ENCODE results near the gene ZNF134. TPM values are rescaled to one million over a fixed set of nuclear protein-coding genes. Genes with fewer than 3 reads are reported as not detected.

Gene ZNF134
- total RNA-seq, 4 donors from 2014 or later, result 32.6 to 45.5 (median 37.3) TPM

- Histone ChIP-seq H3K27ac (no peak overlapping the region), H3K4me1 (peaks cover 7 to 8% of the 10 kb centered on the region in 2 donors), H3K27me3 (no peaks in the 10 kb centered on the region), H3K4me3 (replicated peaks in 1 of 3) (no peak overlapping the region), H3K9me3 (peaks cover 5% of the 10 kb centered on the region), H3K36me3 (peaks cover 45 to 47% of the 10 kb centered on the region in 2 donors)
- intact Hi-C loops (cut with DNase I), result no loop called here
- DNase-seq, result no peak
- no peak for TF ChIP-seq CTCF (IDR thresholded peaks at IDR 0.05)
- no peak for TF ChIP-seq POLR2A (IDR thresholded peaks at IDR 0.05)
Measured at GRCh38 chr19:57576661-57577060, 37.4 kb upstream of the ZNF134 start.

DNA sequence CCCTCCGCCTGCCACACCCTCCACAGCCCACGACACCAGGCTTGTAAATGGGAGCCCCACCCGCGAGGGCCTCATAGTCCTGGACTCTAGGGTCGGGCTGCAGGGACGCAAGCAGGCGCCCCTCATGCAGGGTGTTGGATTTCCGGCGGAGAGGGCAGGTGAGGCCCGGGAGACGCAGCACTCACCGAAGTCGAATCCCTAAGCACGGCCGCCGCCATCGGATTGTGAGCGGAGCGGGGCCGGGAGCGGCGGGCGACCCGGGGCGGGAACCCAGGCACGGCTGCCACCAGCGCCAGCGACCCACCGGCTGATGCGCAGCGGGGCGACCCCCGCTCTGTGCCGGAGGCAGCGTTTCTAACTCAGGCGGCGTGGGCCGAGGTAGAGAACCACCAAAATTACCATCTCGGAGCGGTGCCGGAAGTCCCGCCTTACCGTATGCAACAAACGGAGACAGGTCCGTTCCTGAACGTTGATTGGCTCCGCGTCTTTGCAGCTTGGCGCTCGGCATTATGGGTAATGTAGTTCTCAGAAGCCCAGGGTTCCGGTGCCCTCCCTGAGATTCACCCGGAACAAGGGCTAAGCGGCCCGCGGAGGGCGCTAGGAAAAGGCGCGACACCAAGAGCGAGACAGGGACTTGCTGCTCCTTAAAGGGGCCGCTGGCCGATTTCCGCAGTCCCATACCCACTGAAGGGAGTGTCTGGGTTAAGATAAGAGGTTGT lies 35.4 kb upstream of the ZNF134 start, which contains the start of gene ZNF416:
Gene ZNF416, minus strand, starts transcription at position 425 of the 719 bp plus-strand sequence. Its CDS starts 207 bp downstream, at position 218.
- H3K27me3 ChIP-seq, result no peaks in the 10 kb centered on the region
- intact Hi-C loops (cut with DNase I), result no loop called here
- TF ChIP-seq POLR2A (IDR thresholded peaks at IDR 0.05) (peak in 1 of 2 donors; percentile 40), CTCF (IDR thresholded peaks at IDR 0.05) (peak in 2 of 6 experiments; percentile 8 to 35)
- H3K4me1 ChIP-seq, result peaks cover 14 to 15% of the 10 kb centered on the region in 2 donors
- H3K9me3 ChIP-seq, result no peaks in the 10 kb centered on the region
- peak; percentile 98 for DNase-seq
- 0 to 1% methylated on average over 19 to 26 of the region's 62 CpGs for WGBS, 2 donors
- H3K36me3 ChIP-seq, result peaks cover 26 to 31% of the 10 kb centered on the region in 2 donors
- peak within 1 kb of the TSS in 2 of 3 donors; percentile 53 to 54 for H3K27ac ChIP-seq
- peak within 1 kb of the TSS; percentile 70 to 96 (median 86) for H3K4me3 ChIP-seq (replicated peaks in 1 of 3)

DNA sequence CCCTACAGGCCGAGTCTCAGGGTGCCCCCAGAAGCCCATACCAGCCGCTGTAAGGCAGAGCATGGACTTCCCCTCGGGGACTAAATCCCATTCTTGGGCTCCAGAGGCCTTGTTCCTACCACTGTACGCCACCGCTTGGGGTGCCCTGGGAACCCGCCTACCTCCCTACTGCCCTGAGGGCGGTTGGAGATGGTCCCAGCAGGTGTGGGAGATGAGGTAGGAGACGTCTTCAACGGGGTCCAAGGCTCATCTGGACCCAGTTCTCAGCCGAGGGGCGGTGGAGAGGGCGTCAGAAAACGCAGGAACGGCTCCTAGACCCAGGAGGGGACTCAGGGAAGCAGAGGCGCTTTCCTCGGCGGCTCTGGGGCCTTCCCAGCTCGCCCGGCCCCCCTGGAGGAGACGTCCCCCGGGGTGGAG lies 30.9 kb upstream of the ZNF134 start:
- intact Hi-C loops (cut with DNase I), result no loop called here
- no peak for DNase-seq

GRCh38 chr19:57583521-57584416 lies 30.3 kb upstream of the ZNF134 start, which contains the start of gene ZIK1:
ZIK1 (plus strand) TSS chr19:57584145; CDS start chr19:57584357, 212 bp downstream.
- H3K27me3 ChIP-seq, result no peaks in the 10 kb centered on the region
- 2 to 4% methylated on average over 10 to 40 of the region's 76 CpGs for WGBS, 2 donors
- H3K36me3 ChIP-seq, result peaks cover 0 to 5% of the 10 kb centered on the region in 2 donors
- peak within 1 kb of the TSS in 1 of 3 donors; percentile 19 for H3K27ac ChIP-seq
- peak within 1 kb of the TSS; percentile 11 to 72 (median 63) for H3K4me3 ChIP-seq (replicated peaks in 1 of 3)
- TF ChIP-seq POLR2A (IDR thresholded peaks at IDR 0.05) (peak in 1 of 2 donors; percentile 51), CTCF (IDR thresholded peaks at IDR 0.05) (no peak)
- peaks cover 13 to 19% of the 10 kb centered on the region in 2 donors for H3K4me1 ChIP-seq
- peak; percentile 94 for DNase-seq
- no peaks in the 10 kb centered on the region for H3K9me3 ChIP-seq
- intact Hi-C loops (cut with DNase I), result no loop called here

More for the DNA sequence above, 30.9 kb upstream of the ZNF134 start:
- Histone ChIP-seq H3K36me3 (no peaks in the 10 kb centered on the region), H3K9me3 (no peaks in the 10 kb centered on the region), H3K27ac (no peak overlapping the region), H3K27me3 (no peaks in the 10 kb centered on the region), H3K4me1 (peaks cover 14 to 21% of the 10 kb centered on the region in 2 donors), H3K4me3 (replicated peaks in 1 of 3) (peak overlapping the region in 1 of 3 donors; percentile 72)
- 33 to 45% methylated on average over 12 to 13 of the region's 21 CpGs for WGBS, 2 donors
- TF ChIP-seq CTCF (IDR thresholded peaks at IDR 0.05), result no peak
- no peak for TF ChIP-seq POLR2A (IDR thresholded peaks at IDR 0.05)

Data from thyroid gland (tissue), 4 donors.